Activated naive CD8-positive, alpha-beta T cell treated with anti-CD3 and anti-CD28 coated beads, Interleukin-2, amount 10 ng/mL, durations not matched to agents 7 days and 5 days (primary cell): Measurements from ENCODE around the gene PCAT7. TPM values are rescaled to one million over a fixed set of nuclear protein-coding genes. Genes with fewer than 3 reads are reported as not detected.

Experiments
- total RNA-seq, 2 experiments: library from RNA; stranded (reverse); gene quantifications; one replicate each; pipeline ENCODE4 v1.2.3, GENCODE V29; 2021

The PCAT7 gene
- total RNA-seq, 2 experiments from 2014 or later = not detected

Other genes starting within 250 kb of the PCAT7 start
- not detected for gene NUTM2F, start 226.4 kb upstream of the PCAT7 start, total RNA-seq
- gene FBP2, start 38.7 kb downstream of the PCAT7 start, total RNA-seq = not detected
- 1 to 10 TPM; 2.1 to 2.7 TPM for gene FBP1, start 84.4 kb downstream of the PCAT7 start, total RNA-seq
- 1 to 10 TPM; 9.5 TPM for gene AOPEP, start 171.6 kb downstream of the PCAT7 start, total RNA-seq